T-helper 2 cell (primary cell): Measurements from ENCODE around the gene CKAP4.
"Not testable (repeated sequence)": the region's sequence is repeated elsewhere in the genome, so short reads cannot be mapped to it uniquely, and the experiment has no call there.

Experiments used
- DNase-seq, 5 experiments: peaks; one replicate each; pipeline versions ENCODE4 v3.0.0 to v3.0.0-alpha.2; 2012 to 2022
- total RNA-seq, 2 donors: gene quantifications; one replicate each; lab custom pipeline; 2026; lab: John Stamatoyannopoulos, UW

CKAP4 gene, protein sequence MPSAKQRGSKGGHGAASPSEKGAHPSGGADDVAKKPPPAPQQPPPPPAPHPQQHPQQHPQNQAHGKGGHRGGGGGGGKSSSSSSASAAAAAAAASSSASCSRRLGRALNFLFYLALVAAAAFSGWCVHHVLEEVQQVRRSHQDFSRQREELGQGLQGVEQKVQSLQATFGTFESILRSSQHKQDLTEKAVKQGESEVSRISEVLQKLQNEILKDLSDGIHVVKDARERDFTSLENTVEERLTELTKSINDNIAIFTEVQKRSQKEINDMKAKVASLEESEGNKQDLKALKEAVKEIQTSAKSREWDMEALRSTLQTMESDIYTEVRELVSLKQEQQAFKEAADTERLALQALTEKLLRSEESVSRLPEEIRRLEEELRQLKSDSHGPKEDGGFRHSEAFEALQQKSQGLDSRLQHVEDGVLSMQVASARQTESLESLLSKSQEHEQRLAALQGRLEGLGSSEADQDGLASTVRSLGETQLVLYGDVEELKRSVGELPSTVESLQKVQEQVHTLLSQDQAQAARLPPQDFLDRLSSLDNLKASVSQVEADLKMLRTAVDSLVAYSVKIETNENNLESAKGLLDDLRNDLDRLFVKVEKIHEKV
- 12.5 to 13.1 reads per million in 2 donors for total RNA-seq

DNA sequence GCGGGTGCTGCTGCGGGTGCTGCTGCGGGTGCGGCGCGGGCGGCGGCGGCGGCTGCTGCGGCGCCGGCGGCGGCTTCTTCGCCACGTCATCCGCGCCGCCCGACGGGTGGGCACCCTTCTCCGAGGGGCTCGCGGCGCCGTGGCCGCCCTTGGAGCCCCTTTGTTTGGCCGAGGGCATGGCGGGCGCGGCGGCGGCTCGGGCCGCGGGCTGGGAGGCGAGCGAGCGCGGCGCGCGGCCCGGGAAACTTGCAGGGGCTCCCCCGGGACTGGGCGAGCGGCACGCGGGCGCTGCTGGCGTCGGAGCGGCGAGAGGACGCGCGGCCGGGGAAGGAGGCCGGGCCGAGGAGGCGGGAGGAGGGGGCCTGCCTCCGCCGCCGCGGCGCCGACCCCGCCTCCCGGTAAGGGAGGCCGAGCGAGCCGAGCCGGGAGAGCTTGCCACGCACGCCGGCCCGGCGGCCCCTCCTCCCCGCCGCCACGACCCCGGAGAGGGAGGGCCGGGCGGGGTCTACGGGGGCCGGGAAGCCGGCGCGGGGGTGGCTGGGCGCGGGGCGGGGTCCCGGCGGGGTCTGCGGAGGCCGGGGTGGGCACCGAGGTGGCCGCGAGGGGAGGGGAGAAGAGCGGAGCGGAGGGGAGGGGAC is at the start of gene CKAP4:
Gene CKAP4, minus strand, starts transcription at position 347 of the 638 bp plus-strand sequence. Its CDS starts 169 bp downstream, at position 178.
- peak; percentile 28 to 61 (median 39) for DNase-seq

DNA sequence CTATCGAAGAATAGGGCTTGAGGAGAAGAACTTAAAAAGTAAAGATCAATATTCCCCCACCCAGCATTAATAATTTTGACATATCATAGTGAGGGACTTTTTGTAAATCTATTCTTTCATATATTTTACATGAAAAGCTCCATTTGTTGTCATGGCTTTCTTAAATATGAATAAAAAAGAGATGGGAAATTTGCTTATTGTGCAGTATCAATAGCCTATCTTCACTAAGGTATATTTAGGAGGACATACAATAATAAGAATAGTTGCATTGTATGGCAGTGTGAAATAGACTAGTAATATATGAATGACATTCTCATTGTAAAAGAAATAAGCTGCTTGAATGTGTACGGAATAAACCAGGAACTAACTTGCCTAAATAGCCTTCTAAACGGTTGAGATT is 49.3 kb upstream of the CKAP4 start:
- DNase-seq = no peak

DNA sequence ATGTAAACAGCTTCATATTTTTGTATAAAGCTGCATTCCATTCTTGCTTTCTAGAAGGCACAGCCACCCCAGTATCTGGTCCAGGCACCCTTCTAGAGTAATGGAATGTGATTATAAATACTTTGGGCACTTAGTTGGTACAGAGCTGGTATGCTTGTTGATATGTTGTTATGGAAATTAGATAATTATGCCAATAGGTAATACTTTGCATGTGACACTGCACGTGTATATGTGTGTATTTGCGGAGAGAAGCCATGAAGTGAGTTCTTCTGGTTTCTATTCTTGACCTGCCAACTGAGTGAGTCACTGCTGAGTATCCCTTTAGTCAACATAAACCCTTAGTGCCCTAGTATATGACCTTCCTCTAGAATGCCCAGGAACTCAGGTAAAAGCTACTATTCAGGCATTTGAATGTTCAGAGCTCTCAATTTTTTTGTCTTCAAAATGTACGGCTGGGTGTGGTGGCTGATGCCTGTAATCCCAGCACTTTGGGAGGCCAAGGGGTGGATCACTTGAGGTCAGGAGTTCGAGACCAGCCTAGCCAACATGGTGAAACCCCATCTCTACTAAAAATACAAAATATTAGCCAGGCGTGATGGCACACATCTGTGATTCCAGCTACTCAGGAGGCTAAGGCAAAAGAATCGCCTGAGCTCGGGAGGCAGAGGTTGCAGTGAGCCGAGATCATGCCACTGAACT is 48.5 kb upstream of the CKAP4 start:
- DNase-seq = no peak

DNA sequence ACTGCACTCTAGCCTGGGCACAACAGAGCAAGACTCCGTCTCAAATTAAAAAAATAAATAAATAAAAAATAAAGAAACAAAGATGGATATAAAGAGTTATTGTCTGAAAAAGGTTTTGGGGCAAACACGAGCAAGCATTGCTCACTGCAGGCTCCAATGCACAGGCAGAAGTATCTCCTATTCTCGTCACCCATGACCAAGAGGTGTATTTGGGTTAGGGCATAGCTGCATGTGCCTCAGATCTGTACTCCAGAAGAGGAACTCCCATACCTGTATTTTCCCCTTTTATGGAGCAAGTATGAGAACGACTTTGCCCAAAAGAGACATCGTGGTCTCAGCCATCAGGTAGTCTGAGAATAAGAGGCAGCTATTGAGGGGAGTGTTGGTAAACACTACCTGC is 44.5 kb upstream of the CKAP4 start:
- DNase-seq = no peak

DNA sequence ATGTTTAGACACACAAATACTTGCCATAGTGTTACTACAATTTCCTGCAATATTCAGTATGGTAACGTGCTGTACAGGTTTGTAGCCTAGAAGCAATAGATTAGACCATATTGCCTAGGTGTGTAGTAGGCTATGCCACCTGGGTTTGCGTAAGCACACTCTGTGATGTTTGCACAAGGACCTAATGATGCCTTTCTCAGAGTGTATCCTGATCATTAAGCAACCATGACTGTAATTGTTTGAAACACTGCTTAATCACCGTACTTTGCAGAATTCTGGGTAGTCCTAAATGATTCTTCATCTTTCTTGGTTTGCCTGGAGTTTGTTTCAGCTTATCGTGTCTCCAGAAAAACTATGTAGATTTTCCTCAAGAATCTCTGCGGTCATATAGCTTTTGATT is 43.5 kb upstream of the CKAP4 start:
- DNase-seq = no peak

DNA sequence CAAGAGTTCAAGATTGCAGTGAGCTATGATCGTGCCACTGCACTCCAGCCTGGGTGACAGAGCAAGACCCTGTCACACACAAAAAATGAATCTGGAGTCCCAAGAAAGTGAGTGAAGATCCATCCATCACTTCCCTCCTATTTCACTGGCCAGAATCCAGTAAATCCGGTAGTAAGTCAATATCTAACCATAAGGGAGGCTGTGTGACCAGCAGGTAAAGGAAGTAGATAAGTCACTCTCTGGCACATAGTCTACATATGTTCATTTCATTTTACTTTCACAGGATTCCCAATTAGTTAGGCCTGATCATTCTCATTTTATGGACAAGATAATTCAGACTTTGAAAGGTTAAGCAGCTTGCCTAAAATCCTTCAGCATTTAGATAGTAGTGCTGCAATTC is 42.8 kb upstream of the CKAP4 start:
- DNase-seq = no peak

DNA sequence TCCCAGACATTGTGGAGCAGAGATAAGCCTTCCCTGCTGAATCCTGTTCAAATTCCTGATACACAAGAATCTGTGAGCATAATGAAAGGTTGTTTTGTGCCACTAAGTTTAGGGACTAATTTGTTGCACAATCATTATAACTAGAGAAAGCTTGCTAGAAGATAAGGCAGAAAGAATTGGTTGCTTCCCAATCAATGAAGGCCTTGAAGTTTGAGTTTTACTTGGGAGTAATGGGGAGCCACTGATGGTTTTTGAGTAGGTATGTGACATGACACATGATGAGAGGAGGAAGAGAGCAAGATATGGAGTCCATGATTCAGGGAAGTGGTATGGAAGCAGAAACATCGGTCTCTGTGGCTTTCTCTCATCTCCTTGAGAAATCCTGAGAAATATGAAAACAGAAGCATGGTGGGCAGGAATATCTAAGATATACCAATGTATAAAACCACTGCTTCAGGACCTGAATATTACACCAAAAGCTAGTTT is 41.4 kb upstream of the CKAP4 start:
- DNase-seq = no peak

DNA sequence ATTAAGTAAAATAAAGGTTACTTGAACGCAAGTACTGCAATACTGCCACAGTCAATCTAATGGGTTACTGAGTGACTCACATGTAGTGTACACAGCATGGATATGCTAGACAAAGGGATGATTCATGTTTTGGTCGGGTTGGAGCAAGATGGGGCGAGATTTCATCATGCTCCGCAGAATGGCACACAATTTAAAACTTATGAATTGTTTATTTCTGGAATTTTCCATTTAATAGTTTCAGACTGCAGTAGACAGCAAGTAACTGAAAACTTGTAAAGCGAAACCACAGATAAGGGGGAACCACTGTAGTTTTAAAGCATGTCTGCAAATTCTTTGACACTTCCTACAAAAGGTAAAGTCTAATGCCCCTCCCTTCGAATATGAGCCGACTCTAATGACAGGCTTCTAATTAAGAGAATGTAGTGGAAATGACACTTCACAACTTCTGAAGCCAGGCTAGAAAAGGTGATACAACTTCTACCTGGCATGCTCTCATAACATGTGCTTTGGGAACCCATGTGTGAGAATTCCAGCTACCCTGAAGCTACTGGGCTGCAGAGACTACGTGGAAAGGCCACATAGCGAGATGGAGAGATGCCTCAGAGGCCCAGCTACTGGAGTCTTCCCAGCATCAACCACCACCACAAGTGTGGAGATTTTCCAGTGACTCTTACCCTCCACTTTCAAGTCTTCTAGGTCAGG is 40.8 kb upstream of the CKAP4 start:
- DNase-seq = no peak

DNA sequence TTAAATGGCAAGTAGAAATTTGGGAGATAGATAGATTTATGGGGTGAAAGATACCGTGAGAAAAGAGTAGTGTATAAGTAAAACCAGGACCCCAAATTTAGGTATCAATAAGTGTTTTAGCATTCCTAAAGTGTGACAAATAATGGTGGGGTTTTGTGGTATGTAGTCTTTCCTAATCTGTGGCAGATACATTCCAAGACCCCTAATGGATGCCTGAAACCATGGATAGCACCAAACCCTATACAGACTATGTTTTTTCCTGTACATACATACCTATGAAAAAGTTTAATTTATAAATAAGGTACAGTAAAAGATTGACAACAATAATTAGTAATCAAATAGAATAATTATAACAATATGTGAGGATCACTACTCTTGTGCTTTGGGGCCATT is 40.3 kb upstream of the CKAP4 start:
- DNase-seq = no peak

DNA sequence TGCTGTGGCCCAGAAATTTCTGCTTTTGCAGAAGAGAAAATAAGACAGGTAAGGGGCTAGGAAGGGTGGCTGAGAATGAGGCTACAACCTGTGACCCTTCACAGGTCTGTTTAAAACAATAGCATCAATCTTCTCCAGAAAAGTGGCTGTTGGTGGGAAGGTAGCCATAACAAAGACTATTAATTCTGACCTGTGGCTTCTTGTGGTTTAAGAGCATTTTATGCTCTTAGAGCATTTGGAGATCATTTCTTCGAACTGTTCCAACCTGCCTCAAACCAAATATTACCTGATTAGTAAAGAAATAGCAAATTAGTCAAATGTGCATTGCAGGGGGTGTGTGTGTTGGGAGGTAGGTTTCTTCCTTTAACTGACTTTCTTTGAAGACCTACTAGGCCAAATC is 39.5 kb upstream of the CKAP4 start:
- DNase-seq = no peak

DNA sequence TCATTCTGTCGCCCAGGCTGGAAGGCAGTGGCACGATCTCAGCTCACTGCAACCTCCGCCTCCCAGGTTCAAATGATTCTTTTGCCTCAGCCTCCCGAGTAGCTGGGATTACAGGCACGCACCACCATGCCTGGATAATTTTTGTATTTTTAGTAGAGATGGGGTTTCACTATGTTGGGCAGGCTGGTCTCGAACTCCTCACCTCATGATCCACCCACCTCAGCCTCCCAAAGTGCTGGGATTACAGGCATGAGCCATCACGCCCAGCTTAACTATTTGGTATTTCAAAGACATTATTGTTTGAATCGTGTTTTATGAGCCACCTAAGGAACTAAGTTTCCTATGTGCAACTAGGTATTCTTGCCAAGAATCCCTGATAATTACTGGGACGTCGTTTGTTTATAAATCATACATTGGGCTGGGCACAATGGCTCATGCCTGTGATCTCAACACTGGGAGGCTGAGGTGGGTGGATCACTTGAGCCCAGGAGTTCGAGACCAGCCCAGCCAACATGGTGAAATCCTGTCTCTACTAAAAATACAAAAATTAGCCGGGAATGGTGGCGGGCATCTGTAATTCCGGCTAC is 38.8 kb upstream of the CKAP4 start:
- DNase-seq = not testable (repeated sequence)

DNA sequence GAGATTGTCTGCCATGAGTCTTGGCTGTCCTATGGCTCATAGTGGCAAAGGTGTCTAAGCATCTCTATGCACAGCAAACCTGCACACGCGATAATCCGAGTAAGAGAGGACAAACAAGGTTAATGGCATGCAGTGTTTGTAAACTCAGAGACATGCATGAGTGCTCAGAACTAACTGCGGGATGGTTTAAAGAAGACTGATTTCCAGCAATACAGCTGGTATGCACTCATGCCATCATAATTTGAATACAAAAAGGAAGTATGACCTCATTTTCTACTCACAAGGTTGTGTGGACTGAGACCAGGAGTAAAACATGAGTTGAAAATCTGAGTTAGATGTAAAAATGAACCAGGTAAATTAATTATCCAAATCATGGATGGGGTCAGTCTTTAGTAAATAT is 38.2 kb upstream of the CKAP4 start:
- DNase-seq = no peak

DNA sequence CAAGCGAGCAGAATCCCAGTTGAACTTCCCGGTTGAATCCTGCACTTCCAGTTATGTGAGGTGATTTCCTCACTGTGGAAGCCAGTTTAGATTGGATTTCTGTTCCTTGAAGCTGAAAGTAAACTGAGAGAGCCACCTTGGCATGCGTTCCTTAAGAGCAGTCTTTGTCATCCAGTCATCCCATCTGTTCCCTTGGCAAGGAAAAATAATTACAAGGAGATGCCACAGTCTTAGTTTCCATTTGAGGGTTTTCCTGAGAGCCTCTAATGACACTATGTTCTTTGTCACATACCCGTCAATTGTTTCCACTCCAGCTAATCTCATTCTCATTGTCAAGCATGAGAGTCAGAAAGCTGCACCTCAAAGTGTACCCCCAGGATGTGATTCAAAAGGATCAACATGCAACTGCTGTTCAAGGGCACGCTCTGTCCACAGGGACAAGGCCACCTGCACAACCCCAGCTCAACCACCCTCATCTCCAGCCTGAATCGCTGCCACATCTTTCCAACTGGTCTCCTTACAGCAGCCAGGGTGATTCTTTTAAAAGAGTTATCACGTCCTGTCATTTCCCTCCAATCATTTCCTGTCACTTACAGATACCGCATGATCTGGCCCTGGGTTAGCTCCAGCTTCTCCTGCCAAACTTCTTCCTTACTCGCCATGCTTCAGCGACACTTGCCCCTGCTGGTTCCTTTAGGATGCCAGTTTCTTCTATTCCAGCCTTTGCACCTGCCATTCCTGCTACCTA is 36.7 kb upstream of the CKAP4 start:
- DNase-seq = no peak

DNA sequence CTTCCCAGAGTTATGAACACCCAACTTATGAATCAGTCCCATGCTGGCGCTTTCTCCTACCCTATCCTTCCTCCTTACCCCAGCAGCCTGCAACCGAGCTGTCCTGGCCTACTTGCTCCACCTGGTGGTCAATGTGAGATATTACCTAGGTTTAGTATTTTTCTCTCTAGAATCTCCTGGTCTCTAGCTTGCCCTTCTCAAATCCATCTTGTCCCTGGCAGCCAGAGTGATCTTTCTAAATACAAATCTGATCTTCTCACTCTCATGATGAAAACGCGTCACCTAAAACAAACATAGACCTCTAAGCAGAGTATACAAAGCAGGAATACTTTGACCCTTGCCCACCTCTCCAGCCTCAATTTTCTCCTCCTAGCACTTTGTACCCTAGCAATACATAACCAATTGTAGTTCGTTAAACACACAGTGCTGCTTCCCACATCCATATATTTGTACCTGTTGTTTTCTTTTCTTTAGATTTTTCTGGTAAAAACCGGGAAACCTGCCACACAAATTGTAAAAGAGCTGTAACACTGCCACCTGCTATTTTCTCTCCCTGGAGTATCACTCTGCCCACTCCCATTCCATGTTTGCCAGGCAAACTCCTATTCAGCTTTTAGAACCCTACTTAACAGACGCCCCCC is 34.8 kb upstream of the CKAP4 start:
- DNase-seq = peak in 4 of 5 experiments; percentile 12 to 57 (median 22)

DNA sequence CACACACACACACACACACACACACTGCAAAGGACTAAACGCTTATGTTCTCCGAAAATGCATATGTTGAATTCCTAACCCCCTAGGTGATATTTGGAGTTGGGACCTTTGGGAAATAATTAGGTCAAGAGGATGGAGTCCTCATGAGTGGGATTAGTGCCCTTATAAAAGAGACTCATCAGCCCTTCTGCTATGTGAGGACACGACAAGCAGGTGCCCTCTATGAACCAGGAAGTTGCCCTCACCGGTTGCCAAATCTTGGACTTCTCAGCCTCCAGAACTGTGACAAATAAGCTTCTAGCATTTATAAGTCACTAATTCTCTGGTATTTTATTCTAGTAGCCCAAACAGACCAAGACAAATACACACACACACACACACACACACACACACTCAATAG is 34.0 kb upstream of the CKAP4 start:
- DNase-seq = no peak

DNA sequence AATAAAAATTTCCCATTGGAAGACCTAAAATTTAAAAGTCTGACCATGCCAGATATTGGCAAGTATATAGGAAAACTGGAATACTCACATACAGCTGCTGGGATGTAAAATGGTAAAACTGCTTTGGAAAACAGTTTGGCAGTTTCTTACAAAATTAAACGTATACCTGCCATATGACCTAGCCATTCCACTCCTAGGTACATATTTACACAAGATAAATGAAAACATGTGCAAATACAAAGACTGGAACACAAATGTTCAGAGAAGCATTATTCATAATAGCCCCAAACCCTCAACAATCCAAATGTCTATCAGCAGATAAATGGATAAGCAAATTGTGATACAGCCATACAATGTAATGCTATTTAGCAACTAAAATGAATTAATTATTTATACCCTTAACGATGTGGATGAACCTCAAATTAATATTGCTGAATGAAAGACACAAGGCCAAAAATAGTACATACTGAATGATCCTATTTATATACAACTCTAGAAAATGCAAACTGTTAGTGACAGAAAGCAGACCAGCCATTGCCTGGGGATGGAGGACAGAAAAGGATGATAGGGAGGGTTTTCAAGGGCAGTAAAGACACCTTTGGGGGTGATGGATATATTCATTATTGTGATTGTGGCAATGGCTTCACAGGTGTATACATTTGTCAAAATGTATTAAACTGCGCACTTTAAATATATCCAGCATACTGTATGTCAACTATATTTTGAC is 33.4 kb upstream of the CKAP4 start:
- no peak for DNase-seq

DNA sequence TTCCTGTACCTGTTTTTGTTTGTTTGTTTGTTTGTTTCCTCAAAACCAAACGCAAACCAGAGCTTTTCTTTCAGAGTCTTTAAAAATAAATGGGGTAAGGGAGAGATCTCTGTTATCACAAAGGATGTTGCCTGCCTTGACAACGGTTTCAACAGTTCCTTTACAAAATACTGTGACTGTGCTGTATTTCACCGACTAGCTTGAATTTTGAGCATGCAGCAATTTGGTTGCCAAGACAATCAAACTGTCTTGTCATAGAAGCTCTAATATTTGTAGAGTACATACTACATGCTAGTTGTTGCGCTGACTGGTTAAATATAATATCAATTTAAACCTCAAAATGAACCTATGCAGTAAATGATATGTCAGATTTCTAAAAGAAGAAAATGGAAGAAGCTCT is 32.3 kb upstream of the CKAP4 start:
- DNase-seq = no peak

DNA sequence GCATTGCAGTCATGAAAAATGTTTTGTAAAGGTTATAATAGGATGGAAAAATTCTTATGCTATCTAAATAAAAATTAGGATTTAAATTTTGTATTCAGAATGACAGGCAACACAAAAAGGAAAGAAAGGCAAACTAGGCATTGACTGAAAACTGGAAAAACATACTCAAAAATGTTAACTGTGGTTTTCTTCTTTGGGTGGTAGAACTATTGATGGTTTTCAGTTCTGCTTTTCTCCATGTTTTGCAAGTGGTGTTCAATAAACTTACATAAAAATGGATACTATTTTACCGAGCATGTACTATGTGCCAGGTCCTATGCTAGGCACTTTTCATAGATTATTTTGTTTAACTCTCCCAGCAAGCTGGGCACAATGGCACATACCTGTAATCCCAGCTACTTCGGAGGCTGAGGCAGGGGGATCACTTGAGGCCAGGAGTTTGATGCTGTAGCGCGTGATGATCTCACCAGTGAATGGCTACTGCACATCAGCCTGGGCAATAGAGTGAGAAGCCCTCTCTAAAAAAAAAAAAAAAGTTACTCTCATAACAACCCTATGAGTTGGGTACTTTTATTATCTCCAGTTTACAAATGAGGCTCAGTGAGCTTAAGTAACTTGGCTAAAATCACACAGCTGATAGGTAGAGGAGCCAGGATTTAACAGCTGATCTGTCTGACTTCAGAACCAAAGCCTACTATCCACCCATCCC is 28.4 kb upstream of the CKAP4 start:
- DNase-seq = no peak

DNA sequence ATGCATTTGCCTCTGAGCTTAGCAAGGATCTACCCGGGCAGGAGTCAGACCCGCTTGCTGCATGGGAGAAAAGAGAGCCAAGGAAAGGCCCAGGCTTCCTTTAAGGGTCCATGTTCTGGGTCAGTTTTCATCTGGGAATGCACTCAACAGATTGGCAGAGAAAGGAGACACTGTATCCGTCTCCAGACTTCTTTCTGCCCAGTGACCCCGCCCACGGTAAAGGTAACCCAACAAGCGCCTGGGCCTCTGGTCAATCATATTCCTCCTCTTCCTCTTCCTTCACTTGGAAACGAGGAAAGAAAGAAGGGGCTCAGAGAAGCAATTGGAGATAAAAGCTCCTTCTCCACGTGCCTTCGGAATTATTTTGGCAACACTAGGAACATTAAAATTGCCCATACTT is 27.6 kb upstream of the CKAP4 start:
- DNase-seq = no peak
